Germinal center (tissue), 1 donor: ENCODE data around the gene OR9A2.
"Not testable (repeated sequence)": the region's sequence is repeated elsewhere in the genome, so short reads cannot be mapped to it uniquely, and the experiment has no call there.

ENCODE experiments used
- DNase-seq: peaks from one replicate; pipeline ENCODE4 v3.0.0; 2012; ENCODE audit warnings: mixed read lengths, low spot score

OR9A2 gene

GRCh38 chr7:143016996-143017395, 9.9 kb downstream of the OR9A2 start:
- DNase-seq = no peak

GRCh38 chr7:143015926-143016490, 10.9 kb downstream of the OR9A2 start:
- no peak for DNase-seq

GRCh38 chr7:143015084-143015483, 11.8 kb downstream of the OR9A2 start:
- peak; percentile 37 for DNase-seq

GRCh38 chr7:143013893-143014292, 13.0 kb downstream of the OR9A2 start:
- no peak for DNase-seq

- no peak for DNase-seq
These were observed 13.5 kb downstream of the OR9A2 start for GRCh38 chr7:143013473-143013872.

GRCh38 chr7:143012409-143012808, 14.5 kb downstream of the OR9A2 start:
- DNase-seq = peak; percentile 29

GRCh38 chr7:143012001-143012400, 14.9 kb downstream of the OR9A2 start:
- no peak for DNase-seq

- peak; percentile 74 for DNase-seq
These were observed 18.7 kb downstream of the OR9A2 start for GRCh38 chr7:143008007-143008901.

- DNase-seq = no peak
These were observed 21.2 kb downstream of the OR9A2 start for GRCh38 chr7:143005632-143006260.

- peak; percentile 65 for DNase-seq
These were observed 23.4 kb downstream of the OR9A2 start for GRCh38 chr7:143003393-143004051.

GRCh38 chr7:143002898-143003297, 24.0 kb downstream of the OR9A2 start:
- no peak for DNase-seq

GRCh38 chr7:143002106-143002505, 24.8 kb downstream of the OR9A2 start:
- no peak for DNase-seq

- no peak for DNase-seq
These were observed 26.3 kb downstream of the OR9A2 start for GRCh38 chr7:143000648-143001047.

- DNase-seq = no peak
These were observed 27.1 kb downstream of the OR9A2 start for GRCh38 chr7:142999793-143000192.

- DNase-seq = no peak
These were observed 28.0 kb downstream of the OR9A2 start for GRCh38 chr7:142998966-142999365.

- no peak for DNase-seq
These were observed 29.4 kb downstream of the OR9A2 start for GRCh38 chr7:142997456-142997989.

GRCh38 chr7:142992427-142992826, 34.5 kb downstream of the OR9A2 start:
- no peak for DNase-seq

- no peak for DNase-seq
These were observed 42.6 kb downstream of the OR9A2 start for GRCh38 chr7:142984297-142984696.

GRCh38 chr7:142983825-142984224, 43.1 kb downstream of the OR9A2 start:
- no peak for DNase-seq

GRCh38 chr7:142978402-142978801, 48.5 kb downstream of the OR9A2 start:
- DNase-seq = not testable (repeated sequence)
